Activated CD4-positive, alpha-beta T cell treated with anti-CD3 and anti-CD28 coated beads for 1 hour (primary cell): ENCODE measurements around the gene TBC1D22B.
"Not testable (repeated sequence)": the region's sequence is repeated elsewhere in the genome, so short reads cannot be mapped to it uniquely, and the experiment has no call there.

Experiments
- DNase-seq: peaks from one replicate; pipeline ENCODE4 v3.0.0-alpha.2; 2020

Gene TBC1D22B

GRCh38 chr6:37305841-37306425 lies 48.4 kb downstream of the TBC1D22B start:
- no peak for DNase-seq

DNA sequence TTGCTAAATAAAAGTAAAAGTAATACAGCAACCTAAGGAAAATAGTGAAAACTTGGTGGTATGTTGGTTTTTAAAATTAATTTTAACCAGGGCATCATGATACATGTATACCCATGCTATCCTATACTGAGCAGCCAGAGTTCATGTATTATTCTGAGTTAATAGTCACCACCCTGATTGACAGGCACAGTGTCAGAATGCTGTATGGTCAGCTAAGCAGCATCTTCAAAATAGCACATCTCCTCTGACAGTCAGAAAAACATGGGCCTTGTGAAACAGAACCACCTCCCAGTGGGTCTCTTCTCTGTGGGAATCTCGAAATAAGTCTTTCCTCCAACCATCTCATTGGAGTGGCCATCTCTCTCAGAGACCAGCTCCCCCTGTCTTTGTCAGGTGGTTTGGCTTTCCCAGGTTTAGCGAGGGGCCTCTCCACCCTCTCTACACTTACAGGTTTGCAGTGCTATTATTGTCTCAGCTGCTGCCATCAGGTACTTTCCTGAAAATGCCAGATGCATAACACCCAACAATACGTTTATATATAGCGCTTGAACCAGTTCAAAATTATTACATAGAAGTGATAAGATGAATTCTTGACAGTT lies 49.2 kb downstream of the TBC1D22B start:
- DNase-seq = no peak

GRCh38 chr6:37307484-37307883 lies 49.9 kb downstream of the TBC1D22B start:
- DNase-seq = not testable (repeated sequence)

DNA sequence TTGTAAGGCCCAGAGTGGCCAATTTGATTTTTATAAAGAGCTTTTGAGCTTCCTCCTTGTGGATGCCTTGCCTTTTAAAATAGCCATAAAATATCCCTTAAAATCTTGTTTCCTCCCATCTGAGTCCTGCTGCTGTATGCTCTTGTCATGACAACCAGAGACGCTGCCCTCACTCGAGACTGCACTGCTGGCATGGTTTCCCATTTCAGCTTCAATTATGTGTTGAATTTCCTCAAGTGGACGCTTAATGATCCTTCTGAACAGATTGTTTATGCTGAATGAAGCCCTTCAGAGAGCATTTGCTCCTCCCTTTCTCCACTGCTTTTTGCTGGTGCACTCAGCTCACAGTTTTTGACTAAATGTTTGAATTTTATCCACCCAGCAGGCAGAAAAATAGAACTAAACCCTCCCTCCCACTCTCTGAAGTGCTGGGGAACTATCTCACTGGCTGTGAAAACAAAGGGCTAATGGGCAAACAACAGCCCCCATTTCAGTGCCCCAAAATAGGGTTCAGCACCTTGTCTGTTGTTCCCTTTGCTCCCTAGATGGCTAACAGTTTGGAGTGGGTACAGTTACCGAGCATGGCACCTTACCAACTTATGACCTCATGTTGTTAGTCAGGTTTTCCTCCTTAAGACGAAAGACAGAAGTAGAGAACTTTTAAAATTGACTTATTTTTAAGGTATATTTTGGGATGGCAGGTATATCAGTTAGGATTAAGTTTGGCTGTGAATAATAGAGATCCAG lies 50.7 kb downstream of the TBC1D22B start:
- no peak for DNase-seq

DNA sequence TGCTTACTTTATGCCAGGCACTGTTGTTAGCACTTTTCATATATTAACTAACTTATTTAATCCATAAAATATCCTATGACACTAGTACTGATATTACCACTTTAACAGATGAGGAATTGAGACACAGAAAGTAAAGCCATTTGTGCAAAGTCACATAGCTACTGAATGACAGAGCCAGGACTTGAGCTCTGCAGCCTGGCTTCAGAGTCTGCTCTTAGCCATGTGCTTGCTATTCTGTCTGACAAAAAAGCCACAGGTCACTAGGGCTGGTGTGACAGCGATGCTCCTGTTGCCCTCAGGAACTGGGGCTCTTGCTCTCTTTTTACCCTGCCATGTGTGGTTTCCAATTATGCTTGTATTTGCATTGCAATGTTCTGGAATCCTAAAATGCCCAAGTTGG lies 51.5 kb downstream of the TBC1D22B start:
- no peak for DNase-seq

DNA sequence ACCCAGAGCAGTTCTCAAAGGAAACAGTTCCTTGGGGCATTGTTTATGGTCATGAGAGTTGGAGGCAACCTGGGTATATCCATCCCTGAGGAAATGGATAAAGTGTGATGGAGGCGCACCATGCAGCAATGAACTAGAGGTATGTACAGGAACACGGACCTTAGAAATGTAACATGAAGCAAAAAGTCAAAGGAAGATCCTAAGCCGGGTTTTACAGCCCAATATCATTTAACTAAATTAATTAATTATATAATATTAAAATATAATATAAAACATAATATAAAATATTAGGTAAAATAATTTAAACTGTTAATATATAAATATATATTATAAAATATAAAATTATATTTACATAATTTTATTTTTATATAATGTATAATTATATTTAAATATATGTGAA lies 52.1 kb downstream of the TBC1D22B start:
- DNase-seq = no peak

DNA sequence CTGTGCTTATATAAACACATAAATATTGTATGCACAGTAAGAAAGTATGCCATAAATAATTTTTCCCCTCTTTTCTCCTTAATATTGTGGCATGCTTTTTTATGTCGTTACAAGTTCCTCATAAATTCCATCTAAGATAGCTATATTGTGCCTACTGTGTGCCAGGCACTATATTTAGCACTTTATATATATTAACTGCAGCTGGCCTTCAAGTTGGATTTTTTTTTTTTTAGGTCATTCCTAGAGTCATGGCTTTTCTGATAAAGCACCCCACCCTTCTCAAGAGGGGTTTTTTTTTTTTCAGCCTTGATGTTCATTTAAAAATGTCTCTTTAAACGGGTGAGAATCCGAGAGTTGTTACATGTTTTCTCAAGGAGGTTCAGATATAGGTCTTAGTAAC lies 53.4 kb downstream of the TBC1D22B start:
- no peak for DNase-seq

GRCh38 chr6:37311741-37312473 lies 54.3 kb downstream of the TBC1D22B start:
- DNase-seq = no peak

GRCh38 chr6:37313723-37314486 lies 56.3 kb downstream of the TBC1D22B start:
- no peak for DNase-seq

GRCh38 chr6:37314487-37315156 lies 57.0 kb downstream of the TBC1D22B start:
- no peak for DNase-seq

GRCh38 chr6:37315157-37315515 lies 57.6 kb downstream of the TBC1D22B start:
- DNase-seq = no peak

DNA sequence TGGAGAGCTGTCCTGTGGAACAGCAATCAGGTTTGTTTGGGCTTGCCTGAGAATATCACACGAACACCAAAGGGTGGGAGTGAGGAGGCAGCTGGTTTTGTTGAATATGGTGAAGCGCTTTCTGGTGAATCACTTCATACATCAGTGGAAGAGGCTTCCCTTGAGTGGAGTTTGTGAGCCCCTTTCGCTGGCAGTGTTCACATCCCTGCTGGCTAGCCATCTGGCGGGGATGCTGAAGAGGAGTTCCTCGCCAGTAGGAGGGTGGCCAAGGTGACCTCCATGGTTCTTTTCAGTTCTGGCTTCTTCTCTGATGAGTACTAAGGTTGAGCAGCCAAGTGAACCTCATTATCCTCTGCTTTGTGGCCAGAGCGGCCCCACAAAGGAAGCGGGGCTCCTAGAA lies 58.5 kb downstream of the TBC1D22B start:
- DNase-seq = no peak

DNA sequence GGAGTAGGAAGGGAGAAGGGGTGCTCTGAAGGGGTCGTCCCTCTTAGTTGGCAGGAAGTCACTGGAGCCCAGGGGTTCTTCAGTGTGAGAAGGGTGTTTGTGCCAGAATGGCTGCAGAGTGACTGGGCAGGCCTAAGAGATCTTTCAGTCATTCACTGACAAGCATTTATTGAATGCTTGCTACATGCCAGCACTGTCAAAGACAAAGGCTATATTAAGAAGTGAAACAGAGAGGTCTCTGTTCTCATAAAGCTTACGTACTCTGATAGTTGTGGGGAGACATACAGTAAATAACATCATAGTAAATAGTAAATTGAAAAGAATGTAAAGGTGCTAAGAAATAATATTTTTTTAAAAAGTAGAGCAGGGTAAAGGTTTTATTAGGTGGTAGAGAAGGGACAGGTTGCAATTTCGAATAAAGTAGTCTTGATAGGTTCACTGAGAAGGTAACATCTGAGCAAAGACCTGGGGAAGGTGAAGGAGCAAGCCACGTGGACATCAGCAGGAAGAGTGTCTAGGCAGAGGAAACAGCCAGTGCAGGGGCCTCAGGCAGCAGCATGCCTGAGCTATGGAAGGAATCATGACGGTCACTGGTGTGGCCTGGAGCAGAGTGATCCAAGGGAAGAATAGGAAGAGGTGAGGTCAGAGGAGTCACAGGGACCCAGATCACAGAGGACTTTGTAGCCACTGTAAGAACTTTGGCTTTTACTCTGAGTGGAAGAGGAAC lies 59.9 kb downstream of the TBC1D22B start:
- DNase-seq = no peak

DNA sequence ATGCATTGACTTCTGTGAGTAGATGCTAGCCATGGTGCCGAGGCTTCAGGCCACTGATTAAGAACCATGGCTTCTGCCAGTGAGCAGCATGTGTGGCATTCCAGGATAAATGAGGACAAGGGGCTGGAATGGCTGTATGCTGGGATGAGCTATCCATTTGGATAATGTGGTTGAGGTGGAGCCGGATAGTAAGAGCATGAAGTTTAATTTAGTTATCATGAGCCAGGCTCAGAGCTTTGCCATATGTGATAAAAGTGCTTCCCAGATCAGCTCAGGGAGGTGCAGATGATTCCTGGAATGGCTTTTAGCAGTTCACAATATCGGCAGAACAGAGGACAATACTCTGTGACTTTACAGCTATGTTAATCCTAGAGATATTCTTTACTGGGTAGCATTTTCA lies 61.6 kb downstream of the TBC1D22B start:
- DNase-seq = no peak

DNA sequence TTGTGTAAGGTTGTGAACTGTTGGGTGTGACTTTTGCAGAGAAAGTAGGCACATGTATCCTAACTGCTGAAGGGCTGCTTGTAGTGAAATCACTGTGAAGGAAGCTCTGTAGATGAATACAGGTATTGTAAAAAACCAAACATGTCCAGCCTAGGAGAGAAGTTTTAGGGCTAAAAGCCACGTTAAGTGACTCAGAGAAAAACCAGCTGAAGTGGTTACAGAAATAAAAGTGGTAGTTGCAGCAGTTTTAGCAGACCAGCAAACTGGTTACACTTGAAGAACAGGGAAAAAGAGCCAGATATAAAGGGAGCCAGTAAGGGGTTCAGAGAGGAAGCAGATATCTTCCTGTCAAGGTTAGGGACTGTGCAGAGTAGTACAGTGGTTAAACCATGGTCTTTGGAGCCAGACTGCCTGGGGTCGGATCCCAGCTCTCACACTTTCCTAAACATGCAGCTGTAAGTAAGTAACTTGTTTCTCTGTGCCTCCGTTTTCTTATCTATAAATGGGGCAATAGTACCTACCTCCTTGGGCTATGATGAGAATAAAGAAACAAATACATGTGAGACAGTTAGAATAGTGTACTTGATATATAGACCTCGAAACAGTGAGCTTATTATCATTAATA lies 62.4 kb downstream of the TBC1D22B start:
- no peak for DNase-seq

DNA sequence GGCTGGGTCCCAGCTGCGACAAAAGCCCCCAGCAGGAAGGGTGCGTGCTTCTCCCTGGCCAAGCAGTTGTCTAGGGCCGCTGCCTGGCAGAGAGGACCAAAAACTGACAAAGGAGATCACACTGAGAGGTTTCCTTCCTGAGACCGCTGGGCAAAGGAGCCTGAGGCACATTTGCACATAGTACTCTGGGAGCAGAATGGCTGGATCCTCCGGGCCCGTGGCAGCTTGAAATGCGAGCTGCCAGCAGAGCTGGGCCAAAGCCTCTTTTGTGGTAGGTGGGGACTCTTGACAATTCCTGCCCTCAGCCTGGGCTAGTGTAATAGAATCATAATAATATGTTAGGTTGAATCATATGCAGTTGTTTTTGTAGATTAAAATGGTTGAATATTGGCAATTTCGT lies 63.1 kb downstream of the TBC1D22B start:
- no peak for DNase-seq

DNA sequence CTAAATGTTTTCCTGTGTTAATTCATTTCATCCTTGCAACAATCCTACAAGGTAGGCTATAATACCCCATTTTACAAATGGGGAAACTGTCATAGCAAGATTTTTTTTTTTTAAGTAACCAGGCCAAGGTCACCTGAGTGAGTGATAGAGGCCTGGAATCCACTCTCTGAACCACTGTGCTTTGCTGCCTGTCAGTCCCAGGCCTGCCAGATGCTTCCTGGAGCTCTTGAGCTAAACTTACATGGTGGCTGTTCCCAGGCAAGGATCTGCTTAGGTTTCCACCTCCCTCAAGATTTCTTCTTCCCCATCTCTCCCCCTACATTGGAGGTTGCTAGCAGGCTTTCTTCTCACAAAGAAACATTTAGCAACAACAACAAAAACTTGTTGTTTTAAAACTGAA lies 63.5 kb downstream of the TBC1D22B start:
- DNase-seq = no peak

GRCh38 chr6:37321516-37322415 lies 64.2 kb downstream of the TBC1D22B start:
- no peak for DNase-seq

DNA sequence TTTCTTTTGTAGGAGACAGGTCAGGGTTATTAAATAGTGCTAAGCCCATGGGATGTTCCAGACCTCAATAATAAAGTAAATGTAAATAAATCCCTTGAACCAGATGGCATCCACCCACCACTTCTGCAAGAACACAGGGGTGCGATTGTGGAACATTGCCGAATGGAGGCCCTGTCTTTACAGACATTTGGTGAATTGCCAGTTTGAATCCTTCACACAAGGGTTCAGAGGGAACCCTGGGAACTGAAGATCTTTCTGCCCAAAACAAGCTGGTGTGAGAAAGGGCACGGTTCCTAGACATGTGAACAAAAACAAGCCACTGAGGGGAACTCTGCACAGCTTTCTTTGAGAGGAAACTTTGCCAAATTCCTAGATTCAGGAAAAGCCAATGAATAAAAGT lies 66.0 kb downstream of the TBC1D22B start:
- DNase-seq = no peak
